H1 (cell line): ENCODE measurements around the gene CHCHD6. TPM values are rescaled to one million over a fixed set of nuclear protein-coding genes. Genes with fewer than 3 reads are reported as not detected.
A peak's percentile ranks its signal among the peaks of the same experiment; 100 is the strongest.

Experiments
- CTCF ChIA-PET: fragments of 300-600 bp; sonication (Branson Sonifier 250); formaldehyde crosslinking; loops from one replicate; lab custom pipeline; 2021; ENCODE audit not compliant: partially characterized antibody; lab: Charles Lee
- POLR2A ChIA-PET: fragments of 300-600 bp; sonication (Branson Sonifier 250); formaldehyde crosslinking; loops from one replicate; lab custom pipeline; 2021; ENCODE audit warnings: inconsistent platforms; ENCODE audit not compliant: partially characterized antibody; lab: Charles Lee
- DNase-seq, 2 experiments: peaks; one replicate each; pipeline versions ENCODE4 v3.0.0 to v3.0.0-alpha.2; 2010 to 2022; ENCODE audit warnings: low spot score in 2 of 2, low read depth in 1 of 2, mixed read lengths in 1 of 2
- FAIRE-seq: peaks from 2 replicates; lab custom pipeline; 2011; peaks lifted over from hg19 to GRCh38; lab: Jason Lieb, UNC
- H2AFZ ChIP-seq: 2 replicates; pipeline ENCODE4 v1.8.1; 2012; ENCODE audit warnings: low read length, inconsistent platforms
- H2AK5ac ChIP-seq: 2 replicates; pipeline ENCODE4 v1.6.1; 2013; ENCODE audit warnings: low read depth, low read length
- H2BK120ac ChIP-seq: replicated peaks from 2 replicates; pipeline ENCODE3; 2013; ENCODE audit warnings: low read depth, low read length, inconsistent platforms
- H2BK12ac ChIP-seq: 2 replicates; pipeline ENCODE4 v1.6.1; 2013; ENCODE audit warnings: low read depth, low read length
- H2BK15ac ChIP-seq: 2 replicates; pipeline ENCODE4 v1.6.1; 2013; ENCODE audit warnings: low read length
- H2BK20ac ChIP-seq: 2 replicates; pipeline ENCODE4 v1.6.1; 2013; ENCODE audit warnings: low read length
- H2BK5ac ChIP-seq: 2 replicates; pipeline ENCODE4 v1.6.1; 2013; ENCODE audit warnings: low read depth, low read length
- H3K14ac ChIP-seq: 2 replicates; pipeline ENCODE4 v1.6.1; 2013; ENCODE audit warnings: inconsistent platforms; ENCODE audit not compliant: insufficient read length
- H3K18ac ChIP-seq: 2 replicates; pipeline ENCODE4 v1.6.1; 2013; ENCODE audit warnings: low read length; ENCODE audit errors: extremely low read depth
- H3K23ac ChIP-seq: 2 replicates; pipeline ENCODE4 v1.6.1; 2013; ENCODE audit warnings: inconsistent platforms; ENCODE audit not compliant: insufficient read length
- H3K23me2 ChIP-seq: 2 replicates; pipeline ENCODE4 v1.6.1; 2013; ENCODE audit warnings: low read depth, low read length
- H3K27ac ChIP-seq: 2 replicates; pipeline ENCODE4 v1.6.1; 2011; ENCODE audit warnings: low read depth, low read length, inconsistent platforms
- H3K27me3 ChIP-seq, 4 experiments: replicated peaks in 1 of 4; 1 replicate in 1 of 4; 2 replicates in 3 of 4; pipeline versions ENCODE4 v1.6.1 to v1.8.1; 2011 to 2013; ENCODE audit warnings: low read length in 3 of 4, mild to moderate bottlenecking in 3 of 4, inconsistent platforms in 2 of 4, mixed read lengths in 2 of 4, moderate library complexity in 1 of 4; ENCODE audit not compliant: control insufficient read depth in 3 of 4, insufficient read depth in 3 of 4; ENCODE audit errors: extremely low read depth in 1 of 4
- H3K36me3 ChIP-seq, 4 experiments: 2 replicates each; pipeline versions ENCODE4 v1.6.1 to v1.8.1; 2011 to 2013; ENCODE audit warnings: mild to moderate bottlenecking in 4 of 4, low read length in 3 of 4, moderate library complexity in 2 of 4, control low read depth in 1 of 4, inconsistent platforms in 1 of 4; ENCODE audit not compliant: insufficient read depth in 4 of 4, control insufficient read depth in 2 of 4
- H3K4ac ChIP-seq: replicated peaks from 2 replicates; pipeline ENCODE3; 2013; ENCODE audit warnings: low read length, low read depth, mixed read lengths, inconsistent platforms; ENCODE audit not compliant: insufficient read length
- H3K4me1 ChIP-seq, 4 experiments: replicated peaks in 1 of 4; 1 replicate in 1 of 4; 2 replicates in 3 of 4; pipeline versions ENCODE4 v1.6.1 to v1.8.1; 2011 to 2013; ENCODE audit warnings: low read length in 3 of 4, inconsistent platforms in 2 of 4, mixed read lengths in 1 of 4; ENCODE audit not compliant: insufficient read depth in 4 of 4, control insufficient read depth in 3 of 4
- H3K4me2 ChIP-seq, 2 experiments: 2 replicates each; pipeline versions ENCODE4 v1.6.1 to v1.8.1; 2011 to 2013; ENCODE audit warnings: low read depth in 2 of 2, low read length in 2 of 2, control low read depth in 1 of 2, inconsistent platforms in 1 of 2, mild to moderate bottlenecking in 1 of 2; ENCODE audit not compliant: insufficient read depth in 1 of 2
- H3K4me3 ChIP-seq, 4 experiments: fragments of 200-600, 300-600 bp in 1 of 4; sonication (generic), shearing (Covaris generic), sonication (Bioruptor Twin) in 1 of 4; 2 replicates each; pipeline versions ENCODE4 v1.5.1 to v1.8.1; 2011 to 2016; ENCODE audit warnings: low read length in 4 of 4, low read depth in 3 of 4, control low read depth in 2 of 4, inconsistent platforms in 2 of 4, mild to moderate bottlenecking in 2 of 4, mixed read lengths in 1 of 4, moderate library complexity in 1 of 4; ENCODE audit not compliant: insufficient read depth in 2 of 4; ENCODE audit errors: extremely low read depth in 1 of 4
- H3K56ac ChIP-seq: replicated peaks from 2 replicates; pipeline ENCODE3; 2013; ENCODE audit warnings: low read depth, mild to moderate bottlenecking, mixed read lengths, low read length, inconsistent platforms; ENCODE audit not compliant: insufficient read length
- H3K79me1 ChIP-seq: 2 replicates; pipeline ENCODE4 v1.6.1; 2013; ENCODE audit warnings: low read depth, low read length, control low read depth
- H3K79me2 ChIP-seq, 2 experiments: 2 replicates each; pipeline versions ENCODE4 v1.6.1 to v1.8.1; 2012 to 2013; ENCODE audit warnings: low read length in 2 of 2, mild to moderate bottlenecking in 2 of 2, inconsistent platforms in 1 of 2; ENCODE audit not compliant: insufficient read depth in 2 of 2, control insufficient read depth in 1 of 2
- H3K9ac ChIP-seq, 4 experiments: replicated peaks in 1 of 4; 1 replicate in 1 of 4; 2 replicates in 3 of 4; pipeline versions ENCODE4 v1.6.1 to v1.8.1; 2011 to 2013; ENCODE audit warnings: low read depth in 3 of 4, low read length in 3 of 4, control low read depth in 2 of 4, mild to moderate bottlenecking in 2 of 4, moderate library complexity in 2 of 4, inconsistent platforms in 1 of 4; ENCODE audit errors: extremely low read depth in 1 of 4
- H3K9me3 ChIP-seq, 2 experiments: 2 replicates each; pipeline versions ENCODE4 v1.6.1 to v1.8.1; 2012 to 2013; ENCODE audit warnings: mild to moderate bottlenecking in 2 of 2, moderate library complexity in 2 of 2, control low read depth in 1 of 2, inconsistent platforms in 1 of 2, low read depth in 1 of 2, low read length in 1 of 2, mixed read lengths in 1 of 2; ENCODE audit not compliant: insufficient read depth in 2 of 2
- H4K20me1 ChIP-seq, 2 experiments: replicated peaks in 1 of 2; 2 replicates each; pipeline versions ENCODE3 to v1.8.1; 2011 to 2013; ENCODE audit warnings: inconsistent platforms in 2 of 2, low read length in 2 of 2, mild to moderate bottlenecking in 1 of 2; ENCODE audit not compliant: insufficient read depth in 2 of 2, control insufficient read depth in 1 of 2
- H4K5ac ChIP-seq: 2 replicates; pipeline ENCODE4 v1.6.1; 2013; ENCODE audit warnings: low read length, low read depth, mixed read lengths, inconsistent platforms; ENCODE audit not compliant: insufficient read length
- H4K8ac ChIP-seq: 2 replicates; pipeline ENCODE4 v1.8.0; 2013; ENCODE audit warnings: mild to moderate bottlenecking, moderate library complexity, low read length, inconsistent platforms; ENCODE audit not compliant: insufficient read depth; ENCODE audit errors: extremely low read depth
- H4K91ac ChIP-seq: replicated peaks from 2 replicates; pipeline ENCODE3; 2013; ENCODE audit warnings: low read length, mixed read lengths, inconsistent platforms; ENCODE audit not compliant: insufficient read length
- CEBPB ChIP-seq: IDR thresholded peaks from 2 replicates; pipeline ENCODE4 v1.6.1; 2012; ENCODE audit warnings: low read depth, low read length
- CTBP2 ChIP-seq: IDR thresholded peaks from 2 replicates; pipeline ENCODE4 v1.7.0; 2011; ENCODE audit warnings: borderline replicate concordance, mild to moderate bottlenecking, moderate library complexity, mixed read lengths, low read length; ENCODE audit not compliant: insufficient read depth, insufficient read length
- GABPA ChIP-seq: IDR thresholded peaks from 2 replicates; pipeline ENCODE4 v1.6.1; 2011; ENCODE audit warnings: mild to moderate bottlenecking, low read length, moderate library complexity, borderline replicate concordance; ENCODE audit not compliant: insufficient read depth
- NANOG ChIP-seq: IDR thresholded peaks from 2 replicates; pipeline ENCODE4 v1.6.1; 2011; ENCODE audit warnings: low read length, low read depth, mild to moderate bottlenecking, inconsistent platforms; ENCODE audit not compliant: insufficient read depth, poor library complexity, severe bottlenecking
- NRF1 ChIP-seq: IDR thresholded peaks from 2 replicates; pipeline ENCODE4 v1.6.1; 2011; ENCODE audit warnings: mild to moderate bottlenecking, low read depth, low read length, improper control_type of control experiment
- PHF8 ChIP-seq: fragments of 200-600 bp; sonication (generic); conservative IDR thresholded peaks from 2 replicates; pipeline ENCODE4 v1.7.1; 2012; ENCODE audit warnings: low read depth, mild to moderate bottlenecking, inconsistent platforms, low read length, moderate library complexity
- WGBS, 2 experiments: shearing (Covaris generic) in 1 of 2; methylation state at CpG; one replicate each; pipeline versions ENCODE4 v1.1.6 to v1.1.7; 2013 to 2015; ENCODE audit warnings: low lambda C conversion rate in 2 of 2, mixed read lengths in 2 of 2, inconsistent platforms in 1 of 2, low coverage in 1 of 2, missing lambda C conversion rate in 1 of 2; ENCODE audit not compliant: insufficient replicate concordance in 2 of 2, insufficient coverage in 1 of 2, insufficient read length in 1 of 2; ENCODE audit errors: extremely low coverage in 1 of 2, missing lambda C conversion rate in 1 of 2; 5-methylcytosine and 5-hydroxymethylcytosine counted together
- polyA plus RNA-seq, 7 experiments: library from polyadenylated mRNA; depleted of rRNA in 3 of 7; stranded (reverse) in 5 of 7; unstranded in 2 of 7; fragments of >200 nt in 5 of 7; fragments of 200-250 nt in 2 of 7; gene quantifications; 1 replicate in 5 of 7; 2 replicates in 1 of 7; 4 replicates in 1 of 7; pipeline versions ENCODE4 v1.2.1 to v1.2.3, GENCODE V29; 2011 to 2013; ENCODE audit warnings: missing spikeins in 2 of 7, mixed read lengths in 2 of 7
- total RNA-seq: library from RNA; stranded (reverse); fragmentation: NEBNext Ultra II Directional; extraction: Animal tissue kit (Norgen Biotek cat#: 25700); gene quantifications from 2 replicates; pipeline ENCODE4 v1.2.1, GENCODE V29; 2021

The CHCHD6 gene
- total and polyA plus RNA-seq, 2 of the 8 experiments (the other 6 are each of a cell fraction or from before 2014, with no cell fraction given), result 32.4 to 37.6 TPM

DNA sequence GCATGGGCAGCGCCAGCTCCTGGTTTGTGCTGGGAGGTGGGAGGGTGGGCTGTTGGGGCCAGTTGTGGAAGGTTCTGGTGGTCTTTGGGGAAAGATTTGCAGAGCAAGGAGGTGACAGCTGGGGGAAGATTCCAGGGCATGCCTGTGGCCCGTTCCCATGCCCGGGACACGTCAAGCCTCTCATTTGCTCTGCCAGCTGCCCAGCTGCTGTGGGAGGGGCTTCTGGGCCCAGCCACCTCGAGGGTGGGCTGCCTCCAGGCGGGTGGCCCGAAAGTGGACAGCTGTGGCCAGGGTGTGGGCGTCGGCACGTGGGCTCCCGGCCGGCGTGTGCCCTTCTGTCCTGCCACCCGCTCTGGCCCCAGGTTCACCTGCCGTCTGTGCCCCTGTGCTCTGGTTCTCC, 296.1 kb downstream of the CHCHD6 start:
- H3K14ac ChIP-seq, result no peak overlapping the region
- WGBS, 2 experiments, result 81% methylated on average over 10 of the region's 15 CpGs; no CpG with 5 or more reads in 1 of the 2 experiments
- TF ChIP-seq NANOG (no peak), GABPA (no peak), CTBP2 (no peak), NRF1 (no peak), CEBPB (no peak), PHF8 (no peak)

More for the DNA sequence above, 296.1 kb downstream of the CHCHD6 start:
- no peak overlapping the region for H4K5ac ChIP-seq
- H3K23ac ChIP-seq, result no peak overlapping the region
- no peaks in the 10 kb centered on the region for H3K9me3 ChIP-seq
- no peak overlapping the region for H4K91ac ChIP-seq
- H3K18ac ChIP-seq, result no peak overlapping the region
- H3K27me3 ChIP-seq, result no peaks in the 10 kb centered on the region
- H3K79me1 ChIP-seq, result peaks cover 21% of the 10 kb centered on the region
- DNase-seq (no peak), FAIRE-seq (no peak)
- POLR2A ChIA-PET, result interaction anchor here (1.6 to 2.7 kb wide), 2 partner anchors 11 to 15 kb away, joined by 3 to 9 read pairs; no protein-coding TSS in a partner anchor
- no peak overlapping the region for H2BK120ac ChIP-seq
- H2AK5ac ChIP-seq, result no peak overlapping the region; the same call in 1 of the 2 replicates
- H2BK5ac ChIP-seq, result no peak overlapping the region
- no peak overlapping the region for H3K9ac ChIP-seq
- peaks cover 0 to 2% (median 0%) of the 10 kb centered on the region in 4 experiments; a peak in 1 of 8 replicates for H3K36me3 ChIP-seq
- no peak overlapping the region for H3K56ac ChIP-seq
- CTCF ChIA-PET, result interaction anchor here (1.0 to 1.6 kb wide), 2 partner anchors 32 to 321 kb away, joined by 3 read pairs; no protein-coding TSS in a partner anchor
- H3K4me3 ChIP-seq, result no peak overlapping the region
- H2AFZ ChIP-seq, result no peak overlapping the region
- H3K4me1 ChIP-seq, result peaks cover 0 to 20% (median 14%) of the 10 kb centered on the region in 4 experiments; a peak in 6 of 7 replicates
- peak overlapping the region; percentile 29; the same call in 1 of the 2 replicates for H3K27ac ChIP-seq
- H3K23me2 ChIP-seq, result no peaks in the 10 kb centered on the region
- H2BK15ac ChIP-seq, result no peak overlapping the region
- H2BK12ac ChIP-seq, result 0 out of 2 replicates have a peak overlapping the region, but pooled peaks have one; percentile 75
- peaks cover 0 to 41% of the 10 kb centered on the region in 2 experiments; a peak in 2 of 4 replicates for H3K79me2 ChIP-seq
- no peak overlapping the region for H4K8ac ChIP-seq
- H3K4ac ChIP-seq, result no peak overlapping the region
- H4K20me1 ChIP-seq, result peaks cover 15 to 39% of the 10 kb centered on the region in 2 experiments
- no peak overlapping the region for H2BK20ac ChIP-seq
- no peak overlapping the region for H3K4me2 ChIP-seq
